ENCODE measurements around the gene TPTE2. TPM values are rescaled to one million over a fixed set of nuclear protein-coding genes. Genes with fewer than 3 reads are reported as not detected.

The TPTE2 gene
- total and polyA plus RNA-seq, 10 of the 15 experiments (the other 5 are each of a cell fraction or from before 2014, with no cell fraction given): 0.31 to 1.9 (median 1.2) TPM

GRCh38 chr13:19606737-19607136, 45.4 kb upstream of the TPTE2 start:
- no peaks in the 10 kb centered on the region; the same call in 1 of the 3 replicates for H3K9me3 ChIP-seq (replicated peaks; ENCODE audit: control insufficient read depth, insufficient read depth, low read length)
- ChIA-PET SMC1A (ENCODE audit: uncharacterized antibody, unreplicated experiment) (no interaction called here), CTCF (no interaction called here), POLR2A (no interaction called here), RAD21 (ENCODE audit: unreplicated experiment) (no interaction called here)
- H3K36me3 ChIP-seq (ENCODE audit: control insufficient read depth in 2 of 2, insufficient read depth in 2 of 2, low read length in 1 of 2): peaks cover 0 to 3% of the 10 kb centered on the region in 2 experiments; a peak in 1 of 4 replicates
- no peak overlapping the region for H3K9ac ChIP-seq (ENCODE audit: control insufficient read depth, insufficient read depth, low read length)
- ATAC-seq (no peak), FAIRE-seq (no peak), DNase-seq (ENCODE audit: low read depth, low spot score) (no peak)
- H2AFZ ChIP-seq (ENCODE audit: control insufficient read depth, low read depth, low read length): no peak overlapping the region
- WGBS (ENCODE audit: insufficient coverage, insufficient replicate concordance, low lambda C conversion rate, missing lambda C conversion rate): 49% methylated on average over 2 of the region's 2 CpGs
- no TSS peak for BruUV-seq (replicated peaks)
- no peak for TF ChIP-seq MTA2 (IDR thresholded peaks at IDR 0.05; ENCODE audit: low read depth)
- TF ChIP-seq SIX5 (IDR thresholded peaks at IDR 0.05; ENCODE audit: low read depth, low read length, severe bottlenecking): no peak
- TF ChIP-seq IKZF1 (conservative IDR thresholded peaks at IDR 0.05): no peak
- no peak for TF ChIP-seq CREB1 (IDR thresholded peaks at IDR 0.05; ENCODE audit: low read depth)
- no peak for TF ChIP-seq CUX1 (IDR thresholded peaks at IDR 0.05; ENCODE audit: insufficient replicate concordance, low read depth, low read length)
- no peak for TF ChIP-seq USF2 (IDR thresholded peaks at IDR 0.05; ENCODE audit: borderline replicate concordance, low read depth, low read length)
- TF ChIP-seq ETV6 (conservative IDR thresholded peaks at IDR 0.05 in 1 of 2, IDR thresholded peaks at IDR 0.05 in 1 of 2; ENCODE audit: borderline replicate concordance in 1 of 2, low read depth in 1 of 2): no peak
- no peak for TF ChIP-seq TCF7 (IDR thresholded peaks at IDR 0.05; ENCODE audit: borderline replicate concordance)
- no peak overlapping the region for H3K27ac ChIP-seq (ENCODE audit: control insufficient read depth, insufficient read depth)
- peaks cover 13% of the 10 kb centered on the region for H3K79me2 ChIP-seq (ENCODE audit: control insufficient read depth, insufficient read depth, low read length)
- intact Hi-C loops (cut with micrococcal nuclease; ENCODE audit: unreplicated experiment) (no loop called here), in situ Hi-C loops (cut with MboI) (no loop called here)
- H3K4me2 ChIP-seq (ENCODE audit: control insufficient read depth, insufficient read depth): no peak overlapping the region
- H4K20me1 ChIP-seq (ENCODE audit: control insufficient read depth, insufficient read depth): no peaks in the 10 kb centered on the region
- H3K4me3 ChIP-seq: no peak overlapping the region
- no peaks in the 10 kb centered on the region for H3K27me3 ChIP-seq (replicated peaks in 1 of 2; ENCODE audit: control insufficient read depth in 2 of 2, insufficient read depth in 2 of 2, low read length in 1 of 2)
- 0 out of 2 replicates have a peak, but pooled peaks cover 3% of the 10 kb centered on the region for H3K4me1 ChIP-seq (ENCODE audit: control insufficient read depth, insufficient read depth, low read length)
